Retinal pigment epithelial cell (primary cell): ENCODE data around the gene OR1I1.

ENCODE experiments used
- DNase-seq: peaks from one replicate; pipeline ENCODE4 v3.0.0-alpha.2; 2010; ENCODE audit warnings: low read depth
- H3K4me3 ChIP-seq: 2 replicates; pipeline ENCODE4 v1.5.1; 2011; ENCODE audit warnings: mild to moderate bottlenecking, low read length, control low read depth, moderate library complexity
- CTCF ChIP-seq: conservative IDR thresholded peaks from 2 replicates; pipeline ENCODE4 v1.5.1; 2011; ENCODE audit warnings: low read depth, low read length, control low read depth, inconsistent platforms

The OR1I1 gene

GRCh38 chr19:15137777-15138176 is 55.8 kb downstream of the OR1I1 start:
- no peak overlapping the region for H3K4me3 ChIP-seq
- DNase-seq, result no peak
- TF ChIP-seq CTCF, result no peak

- no peak overlapping the region for H3K4me3 ChIP-seq
- DNase-seq, result no peak
- no peak for TF ChIP-seq CTCF
These were observed 56.4 kb downstream of the OR1I1 start for GRCh38 chr19:15138427-15138826.

- H3K4me3 ChIP-seq, result no peak overlapping the region
- no peak for DNase-seq
- TF ChIP-seq CTCF, result no peak
These were observed 59.1 kb downstream of the OR1I1 start for GRCh38 chr19:15141143-15141542.

GRCh38 chr19:15142313-15142712 is 60.3 kb downstream of the OR1I1 start:
- TF ChIP-seq CTCF, result no peak
- no peak for DNase-seq
- no peak overlapping the region for H3K4me3 ChIP-seq
